HL-60/S4 (cell line): ENCODE measurements around the gene ZNF117.
"Not testable (repeated sequence)": the region's sequence is repeated elsewhere in the genome, so short reads cannot be mapped to it uniquely, and the experiment has no call there.

Source experiments
- in situ Hi-C: fragments of 300-500 bp; cut with MboI; formaldehyde crosslinking; loops from 2 replicates; pipeline ENCODE4 v1.14.3; 2022; ENCODE audit warnings: low sequenced_read_pairs

Gene ZNF117

GRCh38 chr7:64990936-64991335 lies at the start of gene ZNF117:
Gene ZNF117 (minus strand): TSS chr7:64991036.
- in situ Hi-C loops: no loop called here

DNA sequence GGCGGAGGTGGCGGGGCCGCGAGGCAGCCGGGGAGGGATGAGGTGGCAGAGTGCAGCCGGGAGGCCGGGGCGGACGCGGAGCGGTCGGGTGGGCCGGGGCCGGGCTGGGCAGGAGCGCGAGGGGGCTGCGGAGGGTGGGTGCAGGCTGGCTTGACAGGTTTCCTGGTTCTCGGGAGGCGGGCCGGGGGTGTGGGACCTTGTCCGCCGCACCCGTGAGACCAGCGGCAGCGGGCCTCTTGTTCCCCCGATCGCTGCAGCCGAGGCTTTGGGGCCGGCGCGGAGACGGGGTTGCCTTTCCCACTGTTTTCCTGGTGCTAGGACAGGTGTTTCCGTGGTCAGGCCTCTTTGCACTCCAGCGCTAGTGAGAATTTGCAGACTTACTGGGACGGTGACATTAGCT lies 47.9 kb upstream of the ZNF117 start:
- in situ Hi-C loops: not testable (repeated sequence)

DNA sequence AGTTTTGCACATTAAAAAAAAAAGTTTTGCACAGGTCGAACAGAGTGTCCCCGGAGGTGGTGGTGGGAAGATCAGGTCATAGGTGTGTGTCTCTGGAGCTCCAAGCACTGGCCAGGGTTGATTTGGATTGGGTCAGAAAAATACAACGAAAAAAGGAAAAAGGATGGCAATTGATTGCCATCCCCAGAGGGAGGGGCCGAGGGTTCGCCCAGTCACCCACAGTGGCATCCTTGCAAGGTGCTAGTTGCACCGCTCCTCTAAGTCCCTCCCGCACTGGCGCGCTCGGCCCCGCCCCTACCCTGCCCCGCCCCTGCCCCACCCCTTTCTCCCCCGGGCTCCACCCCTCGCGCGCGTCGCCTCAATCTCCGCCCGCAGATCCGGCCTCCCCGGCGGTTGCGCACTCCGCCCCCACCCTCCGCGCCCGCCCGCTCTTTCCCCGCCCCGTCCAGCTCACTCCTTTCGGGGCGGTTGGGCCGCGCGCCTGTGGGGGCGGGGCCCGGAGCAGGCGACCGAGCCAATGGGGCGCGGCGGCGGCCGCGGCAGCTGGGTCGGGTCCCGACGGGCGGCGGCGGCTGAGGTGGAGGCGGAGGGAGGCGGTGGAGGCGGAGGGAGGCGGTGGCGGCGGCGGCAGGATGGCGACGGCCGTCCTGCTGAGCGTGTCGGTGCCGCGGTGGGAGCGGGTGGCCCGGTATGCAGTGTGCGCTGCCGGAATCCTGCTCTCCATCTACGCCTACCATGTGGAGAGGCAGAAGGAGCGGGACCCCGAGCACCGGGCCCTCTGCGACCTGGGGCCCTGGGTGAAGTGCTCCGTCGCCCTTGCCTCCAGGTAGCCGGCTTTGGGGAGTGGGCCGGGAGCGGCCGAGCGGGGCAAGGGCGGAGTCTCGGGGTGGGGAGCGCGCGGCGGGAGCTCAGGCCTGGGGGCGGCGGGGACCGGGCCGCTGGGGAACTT lies 47.2 kb upstream of the ZNF117 start:
- in situ Hi-C loops: no loop called here

DNA sequence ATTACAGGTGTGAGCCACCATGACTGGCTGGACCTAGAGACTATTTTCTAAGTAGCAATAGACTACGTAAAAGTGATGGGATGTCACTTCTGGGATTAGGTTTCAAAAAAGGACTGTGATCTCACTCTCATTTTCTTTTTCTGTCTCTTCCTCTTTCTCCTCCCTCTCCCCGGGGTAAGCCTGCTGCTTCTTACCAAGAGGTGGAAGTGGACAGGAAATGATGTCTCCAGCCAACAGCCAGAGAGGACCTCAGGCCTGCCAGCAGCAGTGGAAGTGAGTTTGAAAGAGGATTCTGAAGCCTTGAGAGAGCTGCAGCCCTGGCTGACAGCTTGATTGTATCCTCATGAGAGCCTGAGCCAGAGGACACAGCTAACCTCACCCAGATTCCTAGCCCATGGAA lies 45.7 kb upstream of the ZNF117 start:
- in situ Hi-C loops: not testable (repeated sequence)

DNA sequence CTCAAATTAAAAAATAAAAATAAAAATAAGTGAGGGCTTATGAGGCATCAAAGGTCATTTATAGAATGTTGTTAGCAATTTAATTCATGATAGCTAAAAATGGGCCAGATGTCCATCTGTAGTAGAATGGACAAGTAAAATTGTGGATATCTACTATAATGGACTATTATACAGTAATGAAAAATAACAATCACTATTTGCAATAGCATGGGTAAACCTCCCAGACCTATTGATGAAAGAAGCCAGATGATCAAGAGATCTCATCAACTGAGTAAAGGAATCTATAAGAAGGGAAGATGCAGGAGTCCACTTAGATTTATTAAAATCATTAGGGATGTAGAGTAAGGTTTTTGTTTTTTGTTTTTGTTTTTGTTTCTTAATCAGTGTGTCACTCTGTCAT lies 44.6 kb upstream of the ZNF117 start:
- in situ Hi-C loops: not testable (repeated sequence)

DNA sequence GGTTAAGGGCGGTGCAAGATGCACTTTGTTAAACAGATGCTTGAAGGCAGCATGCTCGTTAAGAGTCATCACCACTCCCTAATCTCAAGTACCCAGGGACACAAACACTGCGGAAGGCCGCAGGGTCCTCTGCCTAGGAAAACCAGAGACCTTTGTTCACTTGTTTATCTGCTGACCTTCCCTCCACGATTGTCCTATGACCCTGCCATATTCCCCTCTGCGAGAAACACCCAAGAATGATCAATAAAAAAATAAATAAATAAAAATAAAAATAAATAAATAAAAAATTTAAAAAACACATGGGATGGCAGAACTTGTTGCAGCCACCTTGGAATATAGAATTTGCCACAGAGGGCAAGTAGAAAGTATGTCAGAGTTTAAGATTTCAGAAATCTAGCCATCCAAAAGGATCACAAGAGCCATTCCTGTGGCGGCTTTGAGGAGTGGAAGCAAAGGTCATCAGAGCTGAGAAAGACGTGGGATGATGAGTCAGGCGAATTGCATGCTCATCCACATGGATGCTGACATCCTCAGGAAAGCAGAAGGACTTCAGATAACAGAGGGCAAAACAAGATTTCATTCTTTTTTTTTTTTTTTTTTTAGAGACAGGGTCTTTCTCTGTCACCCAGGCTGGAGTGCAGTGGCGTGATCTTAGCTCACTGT lies 43.4 kb upstream of the ZNF117 start:
- in situ Hi-C loops: not testable (repeated sequence)

DNA sequence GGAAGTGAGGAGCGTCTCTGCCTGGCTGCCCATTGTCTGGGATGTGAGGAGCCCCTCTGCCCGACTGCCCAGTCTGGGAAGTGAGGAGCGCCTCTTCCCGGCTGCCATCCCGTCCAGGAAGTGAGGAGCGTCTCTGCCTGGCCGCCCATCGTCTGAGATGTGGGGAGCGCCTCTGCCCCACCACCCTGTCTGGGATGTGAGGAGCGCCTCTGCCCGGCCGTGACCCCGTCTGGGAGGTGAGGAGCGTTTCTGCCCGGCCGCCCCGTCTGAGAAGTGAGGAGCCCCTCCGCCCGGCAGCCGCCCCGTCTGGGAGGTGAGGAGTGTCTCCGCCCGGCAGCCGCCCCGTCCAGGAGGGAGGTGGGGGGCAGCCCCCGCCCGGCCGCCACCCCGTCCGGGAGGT lies 42.6 kb upstream of the ZNF117 start:
- in situ Hi-C loops: not testable (repeated sequence)

GRCh38 chr7:65025023-65025422 lies 34.2 kb upstream of the ZNF117 start:
- in situ Hi-C loops: not testable (repeated sequence)

GRCh38 chr7:65020978-65021377 lies 30.1 kb upstream of the ZNF117 start:
- in situ Hi-C loops: not testable (repeated sequence)

DNA sequence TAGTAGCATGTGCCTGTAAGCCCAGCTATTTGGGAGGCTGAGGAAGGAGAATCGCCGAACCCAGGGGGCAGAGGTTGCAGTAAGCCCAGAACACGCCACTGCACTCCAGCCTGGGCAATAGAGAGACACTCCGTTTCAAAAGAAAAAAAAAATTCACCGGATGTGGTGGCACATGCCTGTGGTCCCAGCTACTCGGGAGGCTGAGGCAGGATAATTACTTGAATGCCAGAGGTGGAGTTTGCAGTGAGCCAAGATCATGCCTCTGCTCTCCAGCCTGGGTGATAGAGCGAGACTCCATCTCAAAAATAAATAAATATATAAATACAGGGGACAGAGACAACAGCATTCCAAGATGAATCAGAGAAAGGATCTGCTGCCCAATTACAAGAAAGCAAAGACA lies 19.0 kb upstream of the ZNF117 start:
- in situ Hi-C loops: not testable (repeated sequence)

DNA sequence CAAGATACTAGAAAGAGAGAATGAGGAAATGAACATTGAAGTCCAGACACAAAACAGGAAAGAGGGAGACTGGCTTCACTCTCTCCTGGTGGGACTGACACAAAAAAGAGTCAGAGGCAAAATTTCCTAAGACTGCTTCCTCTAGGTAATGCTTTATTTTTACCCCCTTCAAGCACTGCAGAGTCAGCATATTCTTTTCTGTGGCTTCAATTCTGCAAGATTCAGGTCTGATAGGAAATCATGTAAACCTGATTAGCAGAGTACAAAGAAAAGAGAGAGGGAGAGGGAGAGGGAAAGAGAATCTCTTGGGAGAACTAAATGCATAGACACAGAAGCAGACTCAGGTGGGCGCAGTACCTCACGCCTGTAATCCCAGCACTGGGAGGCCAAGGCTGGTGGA lies 18.6 kb upstream of the ZNF117 start:
- in situ Hi-C loops: not testable (repeated sequence)

DNA sequence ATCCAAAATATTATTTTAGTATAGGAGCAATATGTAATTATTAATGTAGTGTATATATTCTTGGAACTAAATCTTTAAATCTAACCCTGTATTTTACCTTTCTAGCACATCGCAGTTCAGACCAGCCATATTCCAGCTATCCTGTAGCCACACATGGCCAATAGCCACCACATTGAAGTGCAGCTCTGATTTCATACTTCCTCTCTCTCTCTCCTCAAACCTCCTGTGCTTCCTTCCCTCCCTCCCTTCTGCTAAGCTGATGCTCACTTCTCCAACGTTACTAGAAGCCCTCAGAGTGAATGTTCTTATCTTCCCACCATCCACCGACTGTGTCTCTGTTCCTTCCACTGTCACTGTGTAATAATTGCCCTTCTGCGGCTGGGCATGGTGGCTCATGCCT lies 16.2 kb upstream of the ZNF117 start:
- in situ Hi-C loops: not testable (repeated sequence)

GRCh38 chr7:65006094-65006992 lies 15.5 kb upstream of the ZNF117 start, which contains the start of gene ERV3-1:
Gene ERV3-1 (minus strand): TSS chr7:65006687. CDS start chr7:64993026, 13,661 bp downstream.
- in situ Hi-C loops: no loop called here

- in situ Hi-C loops: no loop called here
These were observed 13.7 kb upstream of the ZNF117 start for GRCh38 chr7:65004575-65004974.

DNA sequence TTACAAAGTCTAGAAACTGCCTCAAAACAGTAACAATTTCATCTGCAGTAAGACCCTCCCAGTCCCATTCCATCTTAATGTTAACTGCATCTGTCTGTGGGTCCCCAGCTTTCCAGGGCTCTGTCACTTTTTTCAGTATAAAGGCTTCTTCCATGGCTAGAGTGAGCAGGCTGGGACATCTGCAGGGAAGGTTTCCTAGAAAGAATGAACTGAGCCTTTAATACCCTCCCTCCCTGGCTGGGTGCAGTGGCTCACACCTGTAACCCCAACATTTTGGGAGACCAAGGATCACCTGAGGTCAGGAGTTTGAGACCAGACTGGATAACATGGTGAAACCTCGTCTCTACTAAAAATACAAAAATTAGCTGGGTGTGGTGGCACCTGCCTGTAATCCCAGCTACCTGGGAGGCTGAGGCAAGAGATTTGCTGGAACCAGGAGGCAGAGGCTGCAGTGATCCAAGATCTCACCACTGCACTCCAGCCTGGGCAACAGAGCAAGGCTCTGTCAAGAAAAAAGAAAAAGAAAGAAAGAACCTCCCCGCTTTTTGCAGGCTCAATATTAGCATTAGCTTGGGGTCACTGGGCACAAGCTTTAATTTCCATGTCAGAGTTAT lies 12.2 kb upstream of the ZNF117 start:
- in situ Hi-C loops: no loop called here

DNA sequence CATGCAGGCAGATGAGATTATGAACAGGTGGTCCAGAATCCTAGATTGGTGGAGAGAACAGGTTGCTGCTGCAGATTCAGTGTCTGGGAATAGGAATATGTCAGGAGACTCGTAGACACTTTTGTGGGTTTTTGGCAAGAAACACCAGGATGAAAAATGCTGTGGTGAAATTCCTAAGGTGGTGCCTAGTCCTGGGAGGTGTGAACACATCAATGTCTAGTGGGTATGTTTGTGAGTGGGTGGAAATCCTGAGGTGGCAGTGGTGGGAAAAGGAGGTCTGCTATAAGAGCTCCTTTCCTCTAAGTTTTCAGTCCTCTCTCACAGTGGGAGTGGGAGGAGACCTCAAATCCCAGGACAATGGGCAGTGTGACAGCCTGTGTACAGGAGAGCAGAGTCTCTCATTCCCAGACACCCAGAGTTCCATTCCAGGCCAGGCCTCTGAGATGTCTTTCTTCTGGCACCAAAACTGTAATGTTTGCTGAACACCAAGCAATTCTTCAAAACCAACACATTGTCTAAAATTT lies 10.5 kb upstream of the ZNF117 start:
- in situ Hi-C loops: no loop called here

GRCh38 chr7:64999165-65000004 lies 8.5 kb upstream of the ZNF117 start:
- in situ Hi-C loops: no loop called here

DNA sequence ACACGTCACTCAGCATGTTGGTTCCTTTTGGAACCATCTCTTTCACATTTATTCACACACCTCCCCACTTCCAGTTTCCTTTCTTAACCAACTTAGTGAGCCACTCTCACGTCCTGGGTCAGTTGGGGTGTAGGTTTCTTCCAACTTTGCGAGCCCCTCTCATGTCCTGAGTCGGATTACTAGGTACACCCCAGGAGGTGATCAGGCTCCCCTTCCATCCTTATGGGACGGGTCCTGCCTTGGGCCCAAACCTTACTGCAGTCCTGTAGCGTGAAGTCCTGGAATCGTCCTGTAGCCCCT lies 8.0 kb upstream of the ZNF117 start:
- in situ Hi-C loops: no loop called here

DNA sequence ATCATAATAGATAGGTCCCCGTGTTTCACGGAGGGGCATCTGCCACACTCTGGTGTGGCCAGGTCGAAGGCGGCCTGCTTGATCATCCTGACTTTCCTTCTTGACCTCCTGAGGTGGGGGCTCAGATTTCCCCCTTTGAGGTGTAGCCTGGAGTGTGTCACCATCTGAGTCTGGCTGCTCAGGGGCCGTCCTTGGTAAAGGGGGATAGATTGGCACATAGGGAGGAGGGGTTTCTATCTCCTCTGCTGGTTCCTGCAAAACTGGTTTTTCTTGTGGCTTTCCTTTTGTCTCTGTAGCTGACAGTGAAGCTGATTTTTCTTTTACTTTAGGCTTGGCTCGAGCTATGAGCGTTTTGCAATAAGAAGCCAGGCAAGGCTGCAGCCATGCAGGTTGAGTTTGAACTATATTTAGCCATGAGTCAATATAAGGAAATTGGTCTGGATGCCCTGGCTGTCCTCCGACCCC lies 7.1 kb upstream of the ZNF117 start:
- in situ Hi-C loops: no loop called here
